Measurements from ENCODE around the gene MRFAP1. TPM values are rescaled to one million over a fixed set of nuclear protein-coding genes. Genes with fewer than 3 reads are reported as not detected.

Gene MRFAP1
- total and polyA plus RNA-seq, 7 donors: 216 to 539 (median 300) TPM

DNA sequence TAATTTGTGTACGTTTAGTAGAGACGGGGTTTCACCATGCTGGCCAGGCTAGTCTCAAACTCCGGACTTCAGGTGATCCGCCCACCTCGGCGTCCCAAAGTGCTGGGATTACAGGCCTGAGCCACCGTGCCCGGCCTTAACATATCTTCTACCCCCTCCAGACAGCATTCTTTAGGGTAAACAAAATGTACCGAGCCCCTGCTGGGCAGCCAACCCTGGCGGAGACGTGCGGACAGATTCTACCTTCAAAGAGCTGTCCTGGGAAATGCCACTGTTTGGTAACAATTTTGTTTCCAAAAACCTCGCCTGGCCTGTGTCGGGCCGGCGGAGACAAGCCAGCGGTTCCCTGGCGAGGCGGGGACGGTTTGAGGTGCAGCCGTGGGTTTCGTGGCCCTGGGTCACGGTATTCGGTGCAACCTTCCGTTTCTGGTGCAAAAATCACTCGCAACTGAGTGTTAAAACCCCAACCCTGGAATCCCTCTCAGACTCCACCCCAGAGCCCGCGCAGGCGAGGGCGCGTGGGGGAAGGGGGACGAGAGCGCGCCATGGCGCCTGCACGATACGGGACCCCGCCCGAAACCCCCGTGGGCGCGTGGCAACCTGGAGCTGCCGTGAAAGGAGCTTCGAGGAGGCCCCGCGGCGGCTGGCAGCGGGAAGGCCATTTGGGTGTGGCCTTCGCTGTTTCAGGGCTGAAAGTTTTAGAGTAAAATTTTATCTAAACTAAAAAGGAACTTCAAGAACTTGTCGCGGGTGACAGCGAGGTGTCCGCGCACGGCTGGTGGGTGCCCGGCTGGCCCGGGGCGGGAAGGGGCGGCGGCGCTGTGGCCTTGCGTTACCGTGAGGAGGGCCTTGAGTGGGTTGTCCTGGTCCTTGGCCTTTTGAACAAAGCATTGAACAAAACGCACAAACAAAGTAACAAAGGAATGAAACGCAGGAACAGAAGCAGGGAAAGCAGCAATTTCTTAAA is 17.0 kb downstream of the MRFAP1 start:
- Histone ChIP-seq H3K27me3 (ENCODE audit: insufficient read depth in 3 of 3, low read length in 2 of 3) (no peaks in the 10 kb centered on the region), H3K36me3 (ENCODE audit: insufficient read depth in 1 of 2, low read depth in 1 of 2) (no peaks in the 10 kb centered on the region), H3K4me1 (no peaks in the 10 kb centered on the region), H3K27ac (no peak overlapping the region), H3K9me3 (no peaks in the 10 kb centered on the region), H3K4me3 (no peak overlapping the region)
- WGBS, 3 donors: 77 to 88% (median 78%) methylated on average over 65 of the region's 65 CpGs
- ATAC-seq (no peak), DNase-seq (no peak)
- TF ChIP-seq, protein P1, sequence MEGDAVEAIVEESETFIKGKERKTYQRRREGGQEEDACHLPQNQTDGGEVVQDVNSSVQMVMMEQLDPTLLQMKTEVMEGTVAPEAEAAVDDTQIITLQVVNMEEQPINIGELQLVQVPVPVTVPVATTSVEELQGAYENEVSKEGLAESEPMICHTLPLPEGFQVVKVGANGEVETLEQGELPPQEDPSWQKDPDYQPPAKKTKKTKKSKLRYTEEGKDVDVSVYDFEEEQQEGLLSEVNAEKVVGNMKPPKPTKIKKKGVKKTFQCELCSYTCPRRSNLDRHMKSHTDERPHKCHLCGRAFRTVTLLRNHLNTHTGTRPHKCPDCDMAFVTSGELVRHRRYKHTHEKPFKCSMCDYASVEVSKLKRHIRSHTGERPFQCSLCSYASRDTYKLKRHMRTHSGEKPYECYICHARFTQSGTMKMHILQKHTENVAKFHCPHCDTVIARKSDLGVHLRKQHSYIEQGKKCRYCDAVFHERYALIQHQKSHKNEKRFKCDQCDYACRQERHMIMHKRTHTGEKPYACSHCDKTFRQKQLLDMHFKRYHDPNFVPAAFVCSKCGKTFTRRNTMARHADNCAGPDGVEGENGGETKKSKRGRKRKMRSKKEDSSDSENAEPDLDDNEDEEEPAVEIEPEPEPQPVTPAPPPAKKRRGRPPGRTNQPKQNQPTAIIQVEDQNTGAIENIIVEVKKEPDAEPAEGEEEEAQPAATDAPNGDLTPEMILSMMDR (IDR thresholded peaks at IDR 0.05): no peak
- intact Hi-C loops (cut with DNase I): no loop called here

DNA sequence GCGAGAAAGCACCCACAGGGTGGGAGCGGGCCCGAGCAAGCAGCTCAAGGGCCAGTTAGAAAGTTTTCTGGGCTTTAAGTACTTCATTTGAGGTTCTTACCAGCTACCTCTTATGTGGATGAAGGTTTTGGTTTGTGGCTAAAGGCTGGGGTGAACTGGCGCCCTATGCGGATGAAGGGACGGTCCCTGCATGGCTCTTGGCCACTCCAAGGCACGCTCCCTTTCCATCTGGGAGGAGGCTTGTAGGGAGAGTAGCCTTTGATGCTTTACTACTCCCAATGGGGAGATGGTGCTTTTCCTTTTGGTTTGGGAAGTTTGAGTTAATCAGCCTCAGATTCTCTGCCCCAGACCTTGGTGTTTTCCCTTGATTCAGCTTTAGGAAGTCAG is 17.7 kb downstream of the MRFAP1 start:
- ATAC-seq (peak in 1 of 4 donors; percentile 32), DNase-seq (no peak)
- no peaks in the 10 kb centered on the region for H3K4me1 ChIP-seq
- no peak overlapping the region for H3K27ac ChIP-seq
- intact Hi-C loops (cut with DNase I): no loop called here
- no peaks in the 10 kb centered on the region for H3K9me3 ChIP-seq
- TF ChIP-seq, protein P1 (IDR thresholded peaks at IDR 0.05): no peak
- H3K4me3 ChIP-seq: peak overlapping the region; percentile 60
- WGBS, 3 donors: 85 to 94% (median 90%) methylated on average over 7 of the region's 7 CpGs
- H3K36me3 ChIP-seq (ENCODE audit: insufficient read depth in 1 of 2, low read depth in 1 of 2): no peaks in the 10 kb centered on the region
- no peaks in the 10 kb centered on the region for H3K27me3 ChIP-seq (ENCODE audit: insufficient read depth in 3 of 3, low read length in 2 of 3)

DNA sequence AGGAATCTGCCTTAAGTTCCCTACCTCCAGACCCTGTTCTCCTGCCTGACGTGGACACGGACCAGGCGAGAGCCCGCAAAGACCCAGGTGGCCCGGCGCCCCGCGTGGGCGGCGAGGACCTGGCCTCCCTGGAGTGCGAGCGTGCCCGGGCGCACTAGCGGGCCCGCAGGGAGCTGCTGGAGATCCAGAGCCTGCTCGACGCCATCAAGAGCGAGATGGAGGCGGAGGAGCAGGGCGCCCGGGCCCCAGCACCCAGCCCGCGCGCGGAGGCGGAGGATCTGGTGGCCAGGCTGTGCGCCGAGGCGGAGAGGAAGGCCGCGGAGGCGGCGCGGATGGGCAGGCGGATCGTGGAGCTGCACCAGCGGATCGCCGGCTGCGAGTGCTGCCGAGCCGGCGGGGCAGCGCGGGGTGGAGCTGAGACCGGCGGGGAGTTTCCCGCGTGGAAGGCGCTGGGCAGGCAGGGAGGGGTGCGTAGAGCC is 18.2 kb downstream of the MRFAP1 start:
- Histone ChIP-seq H3K4me1 (no peaks in the 10 kb centered on the region), H3K9me3 (no peaks in the 10 kb centered on the region), H3K36me3 (ENCODE audit: insufficient read depth in 1 of 2, low read depth in 1 of 2) (no peaks in the 10 kb centered on the region), H3K27ac (no peak overlapping the region), H3K27me3 (ENCODE audit: insufficient read depth in 3 of 3, low read length in 2 of 3) (no peaks in the 10 kb centered on the region), H3K4me3 (peak overlapping the region; percentile 60)
- DNase-seq (peak; percentile 44 to 63), ATAC-seq (peak; percentile 46 to 75 (median 53))
- TF ChIP-seq, protein P1 (IDR thresholded peaks at IDR 0.05): no peak
- intact Hi-C loops (cut with DNase I): no loop called here
- WGBS, 3 donors: 16 to 22% (median 17%) methylated on average over 50 to 52 of the region's 52 CpGs

DNA sequence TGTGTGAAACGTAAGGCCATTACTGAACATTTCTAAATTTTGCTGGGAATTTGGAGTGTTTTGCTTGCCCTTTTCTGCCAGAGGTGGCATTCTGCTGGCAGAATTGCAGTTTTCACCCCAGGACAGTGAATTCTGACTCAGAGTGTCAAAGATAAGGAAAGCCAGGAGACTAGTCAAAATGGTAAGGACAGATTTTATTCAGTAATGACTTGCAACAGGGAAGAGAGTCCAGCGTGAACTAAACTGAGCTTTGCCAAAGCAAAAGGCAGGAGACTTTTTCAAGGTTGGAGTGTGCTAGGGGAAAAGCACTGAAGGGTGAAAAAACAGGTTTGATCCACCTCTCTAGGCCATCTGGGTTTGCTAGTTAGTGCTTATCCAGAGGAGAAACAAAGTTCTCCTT is 19.4 kb downstream of the MRFAP1 start:
- H3K27ac ChIP-seq: no peak overlapping the region
- no peaks in the 10 kb centered on the region for H3K9me3 ChIP-seq
- no peak overlapping the region for H3K4me3 ChIP-seq
- H3K4me1 ChIP-seq: peaks cover 5% of the 10 kb centered on the region
- TF ChIP-seq, protein P1 (IDR thresholded peaks at IDR 0.05): no peak
- H3K27me3 ChIP-seq (ENCODE audit: insufficient read depth in 3 of 3, low read length in 2 of 3): peaks cover 0 to 2% (median 0%) of the 10 kb centered on the region in 3 donors
- no peaks in the 10 kb centered on the region for H3K36me3 ChIP-seq (ENCODE audit: insufficient read depth in 1 of 2, low read depth in 1 of 2)
- DNase-seq: no peak
- ATAC-seq: no peak
- 71 to 97% (median 95%) methylated on average over 2 of the region's 2 CpGs for WGBS, 3 donors
- intact Hi-C loops (cut with DNase I): no loop called here

Data from psoas muscle (tissue), 8 donors.